ENCODE data around the gene PEX10. TPM values are rescaled to one million over a fixed set of nuclear protein-coding genes. Genes with fewer than 3 reads are reported as not detected.

Gene PEX10
- total and polyA plus RNA-seq, 10 of the 15 experiments (the other 5 are each of a cell fraction or from before 2014, with no cell fraction given): 0.24 to 24.9 (median 16.8) TPM; not detected in 1

DNA sequence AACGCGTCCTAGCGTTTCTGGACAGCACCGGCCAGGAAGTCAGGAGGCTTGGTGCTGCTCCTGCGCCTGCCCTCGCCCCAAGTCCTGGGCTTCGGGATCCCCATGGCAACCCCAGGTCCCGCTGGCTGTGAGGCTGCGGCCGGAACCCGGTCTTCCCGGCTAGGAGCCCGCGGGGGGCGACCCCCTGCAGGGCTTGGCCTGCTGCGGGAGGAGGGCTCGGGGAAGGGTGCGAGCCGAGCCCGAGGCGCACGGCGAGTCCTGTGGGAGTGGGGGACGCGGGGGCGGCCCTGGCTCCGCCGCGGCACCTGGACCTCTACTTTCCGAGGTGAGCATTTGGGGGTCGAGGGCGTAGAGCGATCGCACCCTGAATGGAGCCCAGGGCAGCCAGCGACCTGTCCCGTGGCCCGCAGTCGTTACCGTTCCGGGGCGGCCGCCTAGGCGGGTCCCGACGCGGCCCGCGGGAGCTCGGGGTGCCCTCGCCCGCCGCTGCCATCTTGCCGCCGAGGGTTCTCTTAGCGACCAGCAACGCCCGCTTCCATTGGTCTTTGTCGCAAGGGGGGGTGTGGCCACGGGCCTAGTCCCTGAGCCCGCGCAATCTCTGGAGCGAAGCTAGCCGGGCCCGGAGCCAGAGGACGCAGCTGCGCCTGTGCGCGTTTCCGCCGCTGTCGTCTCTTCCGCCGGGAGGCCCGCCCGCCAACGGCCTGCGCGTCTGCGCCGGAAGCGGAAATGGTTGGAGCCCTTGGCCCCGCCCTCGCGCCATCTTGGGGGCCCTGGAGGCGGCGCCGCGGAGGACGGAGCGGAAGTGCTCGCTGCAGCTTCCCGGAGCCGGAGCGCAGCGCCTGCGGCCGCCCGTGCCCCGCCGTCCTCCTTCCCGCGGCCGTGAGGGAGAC lies 21.1 kb downstream of the PEX10 start, which contains the start of the genes MORN1 and RER1 (continued):
- TF ChIP-seq ZBTB11 (CRISPR knock-in tag; IDR thresholded peaks at IDR 0.05) (peak; percentile 50; the same call in 1 of the 2 replicates), ZNF207 (IDR thresholded peaks at IDR 0.05; ENCODE audit: borderline replicate concordance) (no peak; the same call in 1 of the 2 replicates), DPF2 (IDR thresholded peaks at IDR 0.05) (peak; percentile 23; the same call in 1 of the 2 replicates), WRNIP1 (IDR thresholded peaks at IDR 0.05; ENCODE audit: borderline replicate concordance, low read depth, low read length) (no peak), POLR2AphosphoS2 (IDR thresholded peaks at IDR 0.05; ENCODE audit: low read depth, low read length) (peak; percentile 49; the same call in 1 of the 2 replicates), MTA3 (IDR thresholded peaks at IDR 0.05; ENCODE audit: borderline replicate concordance, low read length) (no peak), CBX5 (IDR thresholded peaks at IDR 0.05; ENCODE audit: low read depth) (no peak), NKRF (conservative IDR thresholded peaks at IDR 0.05) (peak; percentile 98), RUNX3 (IDR thresholded peaks at IDR 0.05; ENCODE audit: low read length) (peak; percentile 29; the same call in 1 of the 2 replicates), TCF3 (IDR thresholded peaks at IDR 0.05; ENCODE audit: borderline replicate concordance, insufficient read depth, low read depth, low read length) (0 out of 2 replicates have a peak, but pooled peaks have one; percentile 65), CTCF (IDR thresholded peaks at IDR 0.05 in 2 of 3, conservative IDR thresholded peaks at IDR 0.05 in 1 of 3; ENCODE audit: control insufficient read depth in 2 of 3, extremely low read depth in 1 of 3, insufficient read depth in 1 of 3, low read depth in 3 of 3, low read length in 3 of 3) (no peak), IKZF1 (conservative IDR thresholded peaks at IDR 0.05) (peak; percentile 94), ZNF384 (IDR thresholded peaks at IDR 0.05; ENCODE audit: borderline replicate concordance, low read depth, low read length) (no peak), MXI1 (IDR thresholded peaks at IDR 0.05; ENCODE audit: low read depth, low read length) (peak; percentile 99), IRF3 (IDR thresholded peaks at IDR 0.05) (peak; percentile 21; the same call in 1 of the 2 replicates), ZZZ3 (IDR thresholded peaks at IDR 0.05; ENCODE audit: control insufficient read depth, insufficient read length, low read depth) (no peak), ASH2L (IDR thresholded peaks at IDR 0.05; ENCODE audit: borderline replicate concordance, low read depth) (no peak), NRF1 (conservative IDR thresholded peaks at IDR 0.05; ENCODE audit: low read depth, low read length) (peak; percentile 85), HDAC6 (IDR thresholded peaks at IDR 0.05; ENCODE audit: unreplicated experiment) (no peak)
- TF ChIP-seq, protein P1, sequence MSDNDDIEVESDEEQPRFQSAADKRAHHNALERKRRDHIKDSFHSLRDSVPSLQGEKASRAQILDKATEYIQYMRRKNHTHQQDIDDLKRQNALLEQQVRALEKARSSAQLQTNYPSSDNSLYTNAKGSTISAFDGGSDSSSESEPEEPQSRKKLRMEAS (IDR thresholded peaks at IDR 0.05; ENCODE audit: low read depth, low read length): peak; percentile 15; the same call in 1 of the 2 replicates
